Fibroblast of skin of abdomen (primary cell): Measurements from ENCODE around the gene AMDHD2.
"Not testable (repeated sequence)": the region's sequence is repeated elsewhere in the genome, so short reads cannot be mapped to it uniquely, and the experiment has no call there.

Experiments used
- DNase-seq: peaks from one replicate; pipeline ENCODE4 v3.0.0-alpha.2; 2013

The AMDHD2 gene

DNA sequence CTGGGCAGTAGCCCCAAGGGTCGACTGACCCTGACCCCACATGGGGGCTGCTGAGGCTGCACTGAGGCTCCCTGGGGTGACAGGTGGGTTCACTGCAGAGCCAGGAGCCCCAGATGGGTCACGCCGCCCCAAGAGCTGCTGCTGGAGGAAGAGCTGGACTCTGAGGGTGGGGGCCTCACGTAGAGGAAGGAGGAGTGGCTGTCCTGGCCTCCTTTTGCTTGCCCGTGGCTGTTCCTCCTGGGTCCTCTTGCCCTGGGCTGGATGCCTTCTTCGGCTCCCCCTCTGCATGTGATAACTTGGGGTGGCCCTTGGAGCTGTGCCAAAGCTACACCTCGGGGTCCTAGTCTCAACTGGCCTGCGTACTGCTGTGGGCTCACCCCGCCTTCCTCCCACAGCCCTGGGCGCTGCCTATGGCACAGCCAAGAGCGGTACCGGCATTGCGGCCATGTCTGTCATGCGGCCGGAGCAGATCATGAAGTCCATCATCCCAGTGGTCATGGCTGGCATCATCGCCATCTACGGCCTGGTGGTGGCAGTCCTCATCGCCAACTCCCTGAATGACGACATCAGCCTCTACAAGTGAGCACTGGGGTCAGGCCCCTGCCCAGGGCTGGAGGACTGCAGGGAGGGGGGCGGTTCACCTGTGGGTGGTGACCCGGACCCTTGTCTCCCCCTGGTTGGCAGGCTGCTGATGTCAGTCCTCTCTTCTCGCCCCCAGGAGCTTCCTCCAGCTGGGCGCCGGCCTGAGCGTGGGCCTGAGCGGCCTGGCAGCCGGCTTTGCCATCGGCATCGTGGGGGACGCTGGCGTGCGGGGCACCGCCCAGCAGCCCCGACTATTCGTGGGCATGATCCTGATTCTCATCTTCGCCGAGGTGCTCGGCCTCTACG lies 1.1 kb upstream of the AMDHD2 start:
- no peak for DNase-seq

DNA sequence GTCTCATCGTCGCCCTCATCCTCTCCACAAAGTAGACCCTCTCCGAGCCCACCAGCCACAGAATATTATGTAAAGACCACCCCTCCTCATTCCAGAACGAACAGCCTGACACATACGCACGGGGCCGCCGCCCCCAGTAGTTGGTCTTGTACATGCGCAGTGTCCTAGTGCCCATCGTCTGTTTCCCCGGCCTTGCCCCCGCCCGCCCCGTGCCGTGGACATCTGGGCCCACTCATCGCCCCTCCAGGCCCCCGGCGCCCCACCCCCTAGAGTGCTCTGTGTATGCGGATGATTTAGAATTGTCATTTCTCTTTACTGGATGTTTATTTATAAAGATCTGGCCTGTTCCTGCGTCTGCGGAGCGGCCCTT lies 475 bp upstream of the AMDHD2 start:
- DNase-seq, result no peak

DNA sequence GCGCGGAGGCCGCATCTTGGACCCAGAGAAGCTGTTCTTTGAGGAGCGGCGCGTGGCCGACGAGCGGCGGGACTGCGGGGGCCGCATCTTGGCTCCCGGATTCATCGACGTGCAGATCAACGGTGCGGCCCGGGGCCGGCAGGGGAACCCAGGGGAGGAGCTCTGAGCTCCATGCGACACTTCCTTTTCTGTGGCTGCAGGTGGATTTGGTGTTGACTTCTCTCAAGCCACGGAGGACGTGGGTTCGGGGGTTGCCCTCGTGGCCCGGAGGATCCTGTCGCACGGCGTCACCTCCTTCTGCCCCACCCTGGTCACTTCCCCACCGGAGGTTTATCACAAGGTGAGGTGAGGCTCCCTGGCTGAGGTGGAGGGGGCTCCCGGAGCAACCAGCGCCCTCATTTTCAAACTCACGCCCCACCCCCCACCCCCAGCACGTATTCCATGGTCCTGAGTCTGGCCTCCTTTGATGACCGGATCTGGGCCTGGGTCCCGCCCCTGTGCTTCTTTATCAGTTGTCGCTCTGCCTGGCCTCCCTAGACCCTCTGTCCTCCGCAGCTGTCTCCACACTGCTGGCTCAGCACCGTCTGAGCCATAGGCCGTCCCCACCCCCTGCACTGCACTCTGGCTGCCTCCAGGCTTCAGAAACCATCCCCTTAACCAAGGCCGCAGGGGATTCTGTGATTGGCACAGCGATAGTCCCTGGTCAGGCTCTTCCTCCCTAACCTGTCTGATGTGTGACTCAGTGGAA lies 787 bp downstream of the AMDHD2 start:
- DNase-seq, result no peak

DNA sequence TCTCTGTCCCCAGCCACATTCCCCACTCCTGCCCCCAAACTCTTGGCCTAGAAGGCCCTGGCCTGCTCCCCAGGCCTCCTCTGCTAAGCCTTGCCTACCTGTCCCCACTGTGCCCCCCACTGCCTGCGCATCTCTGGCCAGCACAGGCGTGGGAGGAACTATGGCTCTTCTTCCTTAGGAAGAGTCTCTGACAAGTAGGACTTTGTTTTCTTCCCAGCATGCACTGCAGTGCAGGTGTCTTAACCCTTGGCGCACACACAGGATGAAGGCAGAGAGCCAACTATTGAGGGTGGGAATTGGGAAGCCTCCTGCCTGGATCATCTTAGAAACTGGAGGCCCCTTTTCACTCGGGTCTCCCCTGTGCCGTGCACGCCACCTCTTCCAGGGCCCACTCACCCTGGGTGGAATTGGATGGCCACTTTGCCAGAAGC lies 3.6 kb downstream of the AMDHD2 start:
- DNase-seq, result no peak

DNA sequence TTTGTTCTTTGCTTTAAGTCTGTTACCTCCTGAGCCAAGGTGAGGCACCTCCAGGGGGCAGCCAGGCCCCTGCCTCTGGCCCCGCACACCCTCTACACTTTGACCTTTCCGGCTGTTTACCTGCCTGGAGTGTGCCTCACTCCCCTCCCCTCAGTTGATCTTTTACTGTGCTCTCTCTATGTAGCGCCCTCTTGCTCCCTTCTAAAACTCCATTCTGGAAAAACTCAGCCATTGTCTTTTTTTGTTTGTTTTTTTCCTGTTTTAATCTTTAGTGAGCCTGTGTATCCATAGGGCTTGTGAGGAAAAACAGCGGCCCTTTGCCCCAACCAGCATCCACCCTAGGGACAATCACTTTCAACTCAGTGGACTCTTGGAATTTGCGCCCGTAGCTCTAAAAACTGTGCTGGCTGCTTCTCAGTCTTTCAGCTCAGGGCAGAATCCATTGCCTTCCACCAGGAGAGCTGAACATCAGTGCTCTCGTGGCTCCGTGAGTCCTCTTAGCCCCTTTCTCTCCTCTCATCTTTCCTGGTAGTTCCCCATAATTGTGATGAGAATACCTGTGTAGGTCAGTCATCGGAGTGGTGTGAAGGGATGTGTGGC lies 4.3 kb downstream of the AMDHD2 start:
- DNase-seq, result no peak

DNA sequence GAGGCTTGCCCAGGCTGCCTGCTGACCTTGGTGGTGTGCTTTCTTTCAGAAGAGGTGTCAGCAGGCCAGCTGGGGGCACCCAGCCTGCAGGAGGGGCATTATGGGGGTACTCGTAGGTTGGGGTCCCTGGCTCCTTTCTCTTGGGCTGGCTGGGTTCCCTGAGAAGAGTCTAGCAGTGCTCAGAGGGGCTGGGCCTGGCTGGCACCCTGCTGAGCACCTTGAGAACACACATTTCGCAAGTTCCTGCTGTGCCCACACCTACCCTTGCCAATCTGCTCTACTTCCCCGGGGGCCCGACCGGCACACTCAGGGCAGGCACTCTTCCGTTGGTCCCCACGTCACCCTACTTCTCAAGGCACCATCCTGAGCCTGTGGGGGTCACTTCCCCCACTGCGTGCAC lies 6.0 kb downstream of the AMDHD2 start:
- no peak for DNase-seq

DNA sequence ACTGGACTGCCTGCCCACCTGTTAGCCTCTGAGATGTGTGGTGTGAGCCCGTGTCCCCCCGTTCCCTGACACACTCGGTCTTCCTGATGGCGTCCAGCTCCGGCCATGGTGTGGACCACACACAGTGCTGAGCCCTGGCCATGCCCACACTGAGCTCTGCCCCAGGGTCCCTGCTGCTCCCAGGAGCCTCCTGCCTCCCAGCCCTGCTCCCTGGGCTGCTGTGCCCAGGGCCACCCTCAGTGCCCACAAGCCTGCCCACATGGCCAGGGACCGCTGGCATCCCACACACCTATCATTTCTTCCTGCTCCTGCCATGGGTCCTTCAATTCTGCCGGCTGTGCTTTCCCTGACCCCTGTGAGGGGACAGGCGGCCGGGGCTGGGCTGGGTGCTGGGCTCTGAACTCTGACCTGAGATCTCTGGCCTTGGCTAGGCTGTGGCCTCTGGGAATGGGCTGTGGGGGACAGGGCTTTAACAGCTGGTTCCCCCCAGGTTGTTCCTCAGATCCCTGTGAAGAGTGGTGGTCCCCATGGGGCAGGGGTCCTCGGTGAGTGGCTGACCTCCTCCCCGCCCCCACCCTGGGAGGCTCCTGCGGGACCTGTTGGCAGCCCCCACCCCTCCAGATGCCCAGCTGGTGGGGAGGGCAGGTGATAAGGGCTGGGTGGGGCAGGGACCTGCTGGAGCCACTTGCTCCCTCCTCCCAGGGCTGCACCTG lies 7.1 kb downstream of the AMDHD2 start:
- DNase-seq, result no peak

DNA sequence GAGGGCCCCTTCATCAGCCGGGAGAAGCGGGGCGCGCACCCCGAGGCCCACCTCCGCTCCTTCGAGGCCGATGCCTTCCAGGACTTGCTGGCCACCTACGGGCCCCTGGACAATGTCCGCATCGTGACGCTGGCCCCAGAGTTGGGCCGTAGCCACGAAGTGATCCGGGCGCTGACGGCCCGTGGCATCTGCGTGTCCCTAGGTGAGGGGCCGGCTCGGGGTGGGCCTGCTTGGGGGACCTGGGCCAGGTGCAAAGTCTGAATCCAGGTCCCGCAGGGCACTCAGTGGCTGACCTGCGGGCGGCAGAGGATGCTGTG lies 7.6 kb downstream of the AMDHD2 start:
- DNase-seq, result no peak

DNA sequence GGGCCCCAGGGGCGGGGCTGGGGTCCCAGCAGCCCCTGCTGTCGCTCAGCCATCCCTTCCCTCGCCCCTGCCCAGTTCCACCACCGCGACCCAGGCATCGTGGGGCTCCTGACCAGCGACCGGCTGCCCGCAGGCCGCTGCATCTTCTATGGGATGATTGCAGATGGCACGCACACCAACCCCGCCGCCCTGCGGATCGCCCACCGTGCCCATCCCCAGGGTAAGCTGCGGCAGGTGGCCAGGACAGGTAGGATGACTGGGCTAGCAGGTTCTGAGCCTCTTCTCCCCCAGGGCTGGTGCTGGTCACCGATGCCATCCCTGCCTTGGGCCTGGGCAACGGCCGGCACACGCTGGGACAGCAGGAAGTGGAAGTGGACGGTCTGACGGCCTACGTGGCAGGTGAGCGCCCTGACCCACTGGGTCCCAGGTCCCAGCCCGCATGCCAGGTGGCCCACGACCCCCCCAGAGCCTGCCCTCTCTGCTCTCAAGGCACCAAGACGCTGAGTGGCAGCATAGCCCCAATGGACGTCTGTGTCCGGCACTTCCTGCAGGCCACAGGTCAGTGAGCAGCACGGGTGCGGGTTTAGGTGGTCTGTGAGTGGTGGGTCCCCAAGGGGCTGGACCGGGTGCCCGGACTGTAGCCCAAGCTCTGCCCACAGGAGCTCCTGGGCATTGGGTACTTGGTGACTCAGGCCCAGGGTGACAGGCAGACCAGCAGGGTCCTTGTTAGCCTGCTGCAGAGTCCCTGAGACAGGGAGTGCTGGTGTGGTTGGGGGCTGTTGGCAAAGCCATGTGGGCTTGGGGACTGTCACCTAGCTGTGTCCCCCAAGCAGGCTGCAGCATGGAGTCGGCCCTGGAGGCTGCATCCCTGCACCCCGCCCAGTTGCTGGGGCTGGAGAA lies 8.2 kb downstream of the AMDHD2 start:
- no peak for DNase-seq

DNA sequence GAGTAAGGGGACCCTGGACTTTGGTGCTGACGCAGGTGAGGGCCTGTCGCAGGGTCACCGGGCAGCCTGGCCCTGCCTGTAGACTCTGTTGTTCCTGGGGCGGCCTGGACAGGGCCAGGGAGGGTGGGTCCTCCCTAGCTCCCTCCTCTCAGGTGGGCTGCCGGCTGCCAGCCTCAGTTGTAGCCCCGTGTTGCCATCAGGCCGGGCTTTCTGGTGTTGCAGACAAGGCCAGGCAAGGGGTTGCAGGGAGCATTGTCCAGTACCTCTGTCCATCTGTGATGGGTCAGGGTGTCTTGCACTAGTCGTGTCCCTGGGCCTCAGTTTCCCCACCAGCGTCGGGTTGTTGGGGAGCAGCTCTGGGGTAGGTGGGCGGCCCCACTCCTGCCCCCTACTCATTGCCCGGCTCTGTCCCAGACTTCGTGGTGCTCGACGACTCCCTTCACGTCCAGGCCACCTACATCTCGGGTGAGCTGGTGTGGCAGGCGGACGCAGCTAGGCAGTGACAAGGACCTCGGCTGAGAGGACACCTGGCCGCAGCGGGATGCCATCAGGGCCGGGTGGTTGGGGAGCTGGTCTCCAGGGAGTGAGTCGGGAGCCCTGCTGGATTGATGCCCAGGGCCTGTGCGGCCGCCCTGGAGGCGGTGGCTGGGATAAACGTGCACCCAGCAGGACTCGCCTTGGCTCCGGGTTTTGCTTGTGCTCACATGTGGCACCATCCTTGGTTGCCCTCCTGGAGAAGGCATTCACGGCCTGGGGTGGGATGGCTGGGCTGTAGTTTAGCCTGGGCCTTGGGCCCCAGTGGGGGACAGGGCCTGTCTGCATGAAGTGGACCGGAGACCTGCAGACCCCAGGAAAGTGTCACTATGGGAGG lies 9.1 kb downstream of the AMDHD2 start:
- no peak for DNase-seq

DNA sequence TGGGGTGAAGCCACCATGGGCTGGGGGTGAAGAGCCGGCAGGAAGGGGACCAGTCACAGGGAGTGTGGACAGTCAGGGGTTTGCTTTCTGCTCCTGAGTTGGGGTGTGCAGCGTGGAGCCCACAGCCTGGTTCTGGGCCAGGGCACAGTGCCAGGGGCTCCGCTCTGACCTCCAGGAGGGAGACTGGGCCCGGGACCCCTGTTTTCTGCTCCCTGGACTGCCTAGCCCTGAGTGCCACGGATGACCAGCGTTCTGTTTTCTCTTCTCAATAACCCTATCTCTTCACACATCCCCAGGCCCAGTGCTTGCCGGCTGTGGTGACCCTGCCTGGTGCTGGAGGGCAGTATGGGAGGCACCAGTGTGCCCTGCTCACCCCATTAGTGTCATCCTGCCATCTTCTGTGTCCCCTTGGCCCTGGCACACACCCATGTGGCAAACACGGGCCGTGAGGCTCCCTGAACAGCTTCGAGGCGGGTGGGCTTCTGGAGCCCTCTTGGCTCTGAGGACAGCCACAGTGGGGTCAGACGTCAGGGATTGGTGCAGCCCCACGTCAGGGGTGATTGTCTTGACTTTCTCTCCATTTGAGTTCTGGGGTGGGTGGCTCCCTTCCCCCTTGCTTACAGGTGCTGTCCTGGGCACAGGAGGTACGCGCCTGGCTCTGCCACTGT lies 9.9 kb downstream of the AMDHD2 start:
- DNase-seq, result no peak

DNA sequence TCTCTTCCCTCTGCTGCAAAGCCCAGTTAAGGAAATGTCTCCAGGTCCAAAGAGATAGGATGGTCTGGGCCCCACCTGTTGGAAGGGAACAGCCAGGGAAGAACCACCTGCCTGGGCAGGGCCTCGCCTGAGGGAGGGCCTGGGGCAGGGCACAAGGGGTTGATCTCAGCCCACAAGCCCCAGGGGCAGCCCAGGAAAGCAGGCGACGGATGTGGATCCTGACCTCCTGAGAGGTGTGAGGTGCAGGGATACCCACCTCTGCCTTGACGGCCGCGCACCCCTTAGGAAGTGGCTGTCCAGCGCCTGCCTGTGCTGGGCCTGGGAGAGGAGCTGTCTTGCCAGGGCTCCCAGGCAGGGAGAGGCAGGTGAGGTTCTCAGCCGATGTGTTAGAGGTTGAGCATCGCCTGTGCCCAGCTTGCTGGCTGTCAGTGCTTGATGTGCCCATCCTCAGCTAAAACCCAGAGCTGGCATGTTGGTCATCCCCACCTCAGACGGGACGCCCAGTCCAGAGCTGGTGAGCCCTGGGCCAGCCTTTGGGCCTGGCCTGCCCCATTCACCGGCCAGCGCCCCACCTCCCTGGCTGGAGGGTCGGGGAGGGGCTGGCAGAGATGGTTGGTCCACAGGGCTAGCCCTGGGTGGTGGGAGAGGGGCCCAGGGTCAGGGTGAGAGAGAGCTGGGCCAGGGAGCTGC lies 10.6 kb downstream of the AMDHD2 start:
- DNase-seq, result no peak

DNA sequence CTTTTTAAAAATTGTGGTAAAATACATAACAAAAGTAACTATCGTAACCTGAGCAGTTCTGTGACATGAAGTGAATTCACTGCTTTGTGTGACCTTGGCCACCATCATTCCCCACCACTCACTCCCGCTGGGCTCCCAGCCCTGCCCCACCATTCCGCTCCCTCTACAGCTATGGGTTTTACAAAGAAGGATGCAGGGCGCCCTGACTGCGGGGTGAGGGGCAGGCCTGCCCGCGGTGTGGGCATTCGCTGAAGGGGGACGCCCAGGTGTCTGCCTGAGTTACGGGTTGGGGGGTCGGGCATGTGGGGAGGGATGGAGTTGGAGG lies 11.2 kb downstream of the AMDHD2 start, which contains the start of gene CEMP1:
TSS of gene CEMP1 (minus strand) at position 38 of the 325 bp plus-strand sequence. CDS start 335 bp downstream, outside the sequence.
- DNase-seq, result no peak

DNA sequence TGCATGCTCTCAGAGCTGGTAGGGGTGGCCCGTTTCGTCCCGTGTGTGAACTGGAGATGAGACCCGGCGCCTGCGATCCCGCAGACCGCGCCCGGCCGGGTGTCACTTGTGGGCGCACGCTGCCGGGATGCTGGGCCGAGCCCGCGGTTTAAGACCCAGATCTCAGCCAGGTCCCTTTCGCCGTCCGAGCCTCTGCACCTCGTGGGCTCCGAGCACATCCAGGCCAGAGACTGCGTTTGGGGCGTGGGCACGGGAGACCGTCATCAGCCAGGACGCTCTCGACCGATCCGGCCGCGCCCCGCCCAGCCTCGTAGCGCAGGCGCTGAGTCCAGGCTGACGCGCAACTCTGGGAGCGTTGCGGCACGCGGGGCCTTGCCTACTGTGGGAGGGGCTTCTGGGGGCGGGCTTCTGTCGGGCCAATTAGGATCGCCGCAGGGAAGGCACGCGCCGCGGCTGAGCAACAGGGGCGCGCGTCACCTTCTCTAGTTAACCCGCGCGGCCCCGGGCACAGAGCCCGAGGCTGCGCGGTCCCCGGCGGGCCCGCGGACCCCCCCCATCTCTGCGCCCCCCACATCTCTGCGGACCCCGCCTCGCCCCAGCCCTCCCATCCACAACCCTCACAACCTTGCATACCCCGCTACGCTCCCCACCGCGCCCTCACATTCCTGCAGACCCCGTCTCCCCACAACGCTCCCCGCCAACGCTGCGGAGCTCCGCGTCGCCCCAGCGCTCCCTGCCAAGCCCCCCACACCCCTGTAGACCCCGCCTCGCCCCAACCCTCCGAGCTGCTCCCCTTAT lies 11.7 kb downstream of the AMDHD2 start:
- DNase-seq, result peak; percentile 97

DNA sequence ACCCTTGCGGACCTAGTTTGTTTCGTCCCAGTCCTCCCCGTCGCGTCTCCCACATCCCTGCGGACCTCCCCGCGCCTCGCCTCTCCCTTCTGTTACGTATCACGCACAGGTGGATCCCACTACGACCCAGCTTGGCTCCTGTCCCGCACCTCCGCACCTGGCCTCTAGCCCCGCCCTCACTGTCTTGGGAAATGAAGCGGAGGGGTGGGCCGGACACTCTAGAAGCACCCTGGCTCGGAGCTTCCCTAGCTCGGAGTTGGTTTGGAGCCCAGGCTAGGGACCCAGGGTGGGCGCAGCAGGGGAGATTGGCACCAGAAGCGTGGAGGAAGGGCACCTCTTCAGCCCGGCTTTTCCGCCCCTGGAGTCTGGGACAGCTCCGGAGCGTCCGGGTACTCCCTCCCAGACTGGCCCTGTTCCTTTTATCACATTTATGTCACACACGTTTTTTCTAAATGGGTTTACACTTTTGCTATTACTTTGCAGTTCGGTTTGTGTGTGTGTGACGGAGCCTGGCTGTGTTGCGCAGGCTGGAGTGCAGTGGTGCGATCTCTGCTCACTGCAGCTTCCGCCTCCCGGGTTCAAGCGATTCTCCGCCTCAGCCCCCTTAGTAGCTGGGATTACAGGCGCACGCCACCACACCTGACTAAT lies 12.4 kb downstream of the AMDHD2 start:
- DNase-seq, result peak; percentile 27

DNA sequence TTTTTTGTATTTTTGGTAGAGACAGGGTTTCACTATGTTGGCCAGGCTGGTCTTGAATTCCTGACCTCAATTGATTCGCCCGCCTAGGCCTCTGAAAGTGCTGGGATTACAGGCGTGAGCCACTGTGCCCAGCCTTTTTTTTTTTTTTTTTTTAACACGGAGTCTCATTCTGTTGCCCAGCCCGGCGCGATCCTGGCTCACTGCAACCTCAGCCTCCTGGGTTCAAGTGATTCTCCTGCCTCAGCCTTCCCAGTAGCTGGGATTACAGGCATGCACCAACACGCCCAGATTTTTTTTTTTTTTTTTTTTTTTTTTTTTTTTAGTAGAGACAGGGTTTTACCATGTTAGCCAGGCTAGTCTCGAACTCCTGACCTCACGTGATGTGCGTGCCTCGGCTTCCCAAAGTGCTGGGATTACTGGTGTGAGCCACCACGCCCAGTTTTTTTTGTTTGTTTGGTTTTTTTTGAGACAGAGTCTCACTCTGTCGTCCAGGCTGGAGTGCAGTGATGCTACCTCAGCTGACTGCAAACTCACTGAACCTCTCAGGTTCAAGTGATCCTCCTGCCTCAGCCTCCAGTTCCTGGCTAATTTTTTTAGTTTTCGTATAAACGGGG lies 13.1 kb downstream of the AMDHD2 start:
- DNase-seq, result not testable (repeated sequence)

DNA sequence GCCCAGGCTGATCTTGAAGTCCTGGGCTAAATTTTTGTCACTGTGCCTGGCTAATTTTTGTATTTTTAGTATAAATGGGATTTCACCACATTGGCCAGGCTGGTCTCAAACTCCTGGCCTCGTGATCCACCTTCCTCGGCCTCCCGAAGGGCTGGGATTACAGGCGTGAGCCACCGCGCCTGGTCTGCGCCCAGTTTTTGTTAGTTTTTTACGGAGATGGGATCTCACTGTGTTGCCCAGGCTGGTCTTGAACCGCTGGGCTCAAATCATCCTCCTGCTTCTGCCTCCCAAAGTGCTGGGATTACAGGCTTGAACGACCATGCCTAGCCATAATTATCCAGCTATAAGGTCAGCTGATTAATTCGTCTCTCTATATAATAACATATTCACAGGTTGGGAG lies 13.7 kb downstream of the AMDHD2 start:
- DNase-seq, result no peak

DNA sequence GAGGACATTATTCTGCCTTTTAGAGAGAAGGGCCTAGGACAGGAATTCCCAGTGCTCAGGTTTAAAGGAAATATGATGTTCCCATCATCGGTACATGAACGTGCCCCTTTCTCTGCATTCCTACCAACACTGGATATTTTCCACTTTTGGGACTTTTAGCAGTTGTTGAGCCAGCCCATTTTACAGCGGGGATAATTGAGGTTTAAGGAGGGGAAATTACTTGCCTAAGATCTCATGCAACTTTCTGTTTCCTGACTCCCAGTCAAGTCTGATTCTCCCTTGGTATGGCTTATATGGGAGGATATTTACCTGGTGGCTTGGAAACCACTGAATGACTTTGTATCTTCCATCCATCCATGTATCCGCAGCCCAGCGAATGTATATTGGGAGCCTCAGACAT lies 14.2 kb downstream of the AMDHD2 start:
- DNase-seq, result not testable (repeated sequence)
